GF-D8 (cell line): Measurements from ENCODE around the gene ELOA.
"Not testable (repeated sequence)": the region's sequence is repeated elsewhere in the genome, so short reads cannot be mapped to it uniquely, and the experiment has no call there.

Experiments
- DNase-seq: peaks from one replicate; lab custom pipeline; 2025; lab: John Stamatoyannopoulos, UW

Gene ELOA

GRCh38 chr1:23801338-23801748 lies 58.1 kb downstream of the ELOA start:
- DNase-seq, result no peak

- DNase-seq, result no peak
Measured at GRCh38 chr1:23801876-23802275, 58.6 kb downstream of the ELOA start.

- DNase-seq, result not testable (repeated sequence)
Measured at GRCh38 chr1:23802809-23803342, 59.6 kb downstream of the ELOA start.

- DNase-seq, result no peak
Measured at GRCh38 chr1:23803674-23804073, 60.4 kb downstream of the ELOA start.

GRCh38 chr1:23804183-23804835 lies 61.0 kb downstream of the ELOA start:
- no peak for DNase-seq

GRCh38 chr1:23805025-23805424 lies 61.8 kb downstream of the ELOA start:
- no peak for DNase-seq

GRCh38 chr1:23806280-23806679 lies 63.0 kb downstream of the ELOA start:
- no peak for DNase-seq

- DNase-seq, result peak; percentile 77
Measured at GRCh38 chr1:23807453-23807852, 64.2 kb downstream of the ELOA start.

- peak; percentile 62 for DNase-seq
Measured at GRCh38 chr1:23809751-23810171, 66.5 kb downstream of the ELOA start.

GRCh38 chr1:23810818-23811540 lies 67.7 kb downstream of the ELOA start:
- DNase-seq, result peak; percentile 79
